GM19238 (cell line): ENCODE results near the gene TRAPPC3.
"Not testable (repeated sequence)": the region's sequence is repeated elsewhere in the genome, so short reads cannot be mapped to it uniquely, and the experiment has no call there.

Experiments used
- DNase-seq: peaks from one replicate; pipeline ENCODE4 v3.0.0; 2011; ENCODE audit warnings: low spot score; ENCODE audit not compliant: insufficient read length

Gene TRAPPC3

DNA sequence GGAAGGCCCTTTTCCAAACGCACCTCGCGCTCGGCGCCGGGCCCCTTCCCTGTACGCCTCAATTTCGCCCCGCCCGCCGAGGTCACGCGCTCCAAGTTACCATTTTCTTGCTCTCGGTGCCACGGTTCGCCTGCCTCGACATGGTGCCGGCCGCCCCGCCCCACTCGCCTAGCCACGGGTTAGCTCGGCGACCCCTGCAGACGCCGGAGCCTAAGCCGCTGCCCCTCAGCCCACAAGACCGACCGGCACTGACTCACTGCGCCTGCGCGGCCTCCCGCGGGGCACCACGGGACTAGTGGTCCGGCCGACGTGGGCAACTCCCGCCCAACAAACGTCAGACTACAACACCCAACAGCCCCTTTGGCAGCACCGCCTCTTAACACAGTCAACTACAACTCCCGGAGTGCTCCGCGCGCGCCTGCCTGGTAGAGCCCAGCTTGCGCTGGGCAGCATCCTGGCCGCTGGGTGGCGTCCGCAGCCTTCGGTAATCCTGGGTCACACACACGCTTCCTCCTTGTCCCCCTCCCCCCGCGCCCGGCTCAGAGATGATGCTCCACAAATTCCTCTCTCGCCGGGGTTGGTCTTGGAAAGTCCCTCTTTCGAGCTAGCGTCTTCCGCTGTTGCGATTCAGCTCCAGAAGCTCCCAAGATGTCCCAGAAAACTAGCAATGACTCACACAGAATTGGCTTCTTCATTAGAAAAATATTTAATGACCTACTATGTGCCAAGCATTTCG lies at the start of gene TRAPPC3:
TSS of gene TRAPPC3 (minus strand) at position 250 of the 736 bp plus-strand sequence. CDS start at position 142, 108 bp downstream.
- peak; percentile 97 for DNase-seq

DNA sequence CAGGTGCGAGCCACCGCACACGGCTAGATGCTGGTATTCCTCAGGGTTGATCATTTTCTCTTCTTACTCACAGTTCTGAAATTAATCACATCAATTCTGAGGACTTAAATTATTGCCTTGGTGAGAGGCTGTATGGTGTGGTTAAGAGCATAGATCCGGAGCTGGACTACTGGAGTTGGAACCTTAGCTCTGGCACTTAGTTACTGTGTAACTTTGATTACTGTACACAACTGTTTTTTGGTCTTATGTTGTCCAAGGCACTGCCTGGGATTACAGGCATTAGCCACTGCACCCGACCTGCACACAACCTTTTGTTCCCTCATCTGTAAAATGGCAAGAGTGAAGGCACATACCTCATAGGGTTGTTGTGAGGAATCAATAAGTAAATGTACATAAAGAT lies 49.4 kb upstream of the TRAPPC3 start:
- DNase-seq = no peak

DNA sequence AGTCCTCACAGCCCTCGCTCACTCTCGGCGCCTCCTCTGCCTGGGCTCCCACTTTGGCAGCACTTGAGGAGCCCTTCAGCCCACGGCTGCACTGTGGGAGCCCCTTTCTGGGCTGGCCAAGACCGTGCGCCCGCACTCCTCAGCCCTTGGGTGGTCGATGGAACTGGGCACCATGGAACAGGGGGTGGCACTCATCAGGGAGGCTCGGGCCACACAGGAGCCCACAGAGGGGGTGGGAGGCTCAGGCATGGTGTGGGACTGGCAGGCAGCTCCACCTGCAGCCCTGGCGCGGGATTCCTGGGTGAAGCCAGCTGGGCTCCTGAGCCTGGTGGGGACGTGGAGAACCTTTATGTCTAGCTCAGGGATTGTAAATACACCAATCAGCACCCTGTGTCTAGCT lies 47.5 kb upstream of the TRAPPC3 start:
- not testable (repeated sequence) for DNase-seq

DNA sequence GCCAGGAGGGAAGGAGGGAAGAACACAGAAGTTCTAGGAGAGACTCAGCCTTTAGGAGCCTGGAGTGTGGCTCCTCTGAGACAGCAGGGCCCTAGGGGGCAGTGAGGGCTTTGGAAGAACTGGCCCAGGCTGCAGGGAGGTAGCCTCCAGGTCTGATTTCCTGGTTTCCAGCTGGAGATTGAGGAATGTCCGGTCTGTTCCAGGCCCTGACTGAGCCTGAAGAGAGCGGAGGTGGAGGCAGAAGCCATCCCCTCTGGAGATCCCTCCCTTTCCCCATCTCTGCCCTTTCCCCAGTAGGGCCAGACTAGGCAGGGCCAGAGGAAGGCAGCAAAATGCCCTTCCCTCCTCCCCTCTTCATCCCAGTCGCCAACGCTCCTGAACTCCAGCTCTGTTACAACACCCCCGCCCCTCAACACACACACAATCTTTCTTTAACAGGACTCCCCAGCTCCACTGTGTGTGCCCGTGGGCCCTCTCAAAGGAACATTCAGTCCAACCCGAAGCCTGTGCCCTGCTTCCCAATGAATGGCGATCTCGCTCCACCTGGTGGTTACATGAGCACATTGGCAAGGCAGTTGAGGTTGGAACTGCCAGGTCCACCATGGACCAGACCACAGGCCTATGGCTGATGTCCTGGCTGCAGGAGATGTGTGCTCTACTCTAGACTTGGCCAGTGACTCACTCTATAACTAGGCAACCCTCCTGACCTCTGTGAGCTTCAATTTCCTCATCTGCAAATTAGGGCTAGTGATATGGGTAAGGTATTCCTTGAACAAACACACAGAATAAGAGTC lies 38.7 kb upstream of the TRAPPC3 start:
- DNase-seq = peak; percentile 75

DNA sequence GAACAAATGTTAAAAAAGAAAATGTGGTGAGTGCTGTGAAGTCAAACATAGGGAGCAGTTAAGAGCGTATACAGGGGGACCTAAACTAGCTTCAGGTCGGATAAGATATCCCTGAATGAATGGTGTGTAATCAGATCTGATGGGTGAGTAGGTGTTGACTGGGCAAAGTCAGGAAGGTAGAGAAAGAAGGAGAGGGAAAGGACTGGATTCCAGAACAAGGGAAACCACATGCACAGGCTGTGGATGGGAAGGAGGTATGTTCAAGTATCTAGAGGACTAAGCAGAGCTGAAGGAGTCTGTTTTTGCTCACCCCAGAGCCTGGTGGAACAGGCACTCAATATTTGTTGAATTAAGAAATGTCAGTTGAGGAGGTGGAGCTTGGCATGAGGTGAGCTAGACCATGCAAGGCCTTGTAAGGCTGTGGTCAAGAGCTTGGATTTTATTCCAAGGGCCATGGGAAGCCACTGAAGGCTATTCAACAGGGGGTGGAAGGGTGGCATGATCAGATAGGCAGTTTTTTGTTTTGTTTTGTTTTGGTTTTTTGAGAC lies 34.1 kb upstream of the TRAPPC3 start:
- no peak for DNase-seq

DNA sequence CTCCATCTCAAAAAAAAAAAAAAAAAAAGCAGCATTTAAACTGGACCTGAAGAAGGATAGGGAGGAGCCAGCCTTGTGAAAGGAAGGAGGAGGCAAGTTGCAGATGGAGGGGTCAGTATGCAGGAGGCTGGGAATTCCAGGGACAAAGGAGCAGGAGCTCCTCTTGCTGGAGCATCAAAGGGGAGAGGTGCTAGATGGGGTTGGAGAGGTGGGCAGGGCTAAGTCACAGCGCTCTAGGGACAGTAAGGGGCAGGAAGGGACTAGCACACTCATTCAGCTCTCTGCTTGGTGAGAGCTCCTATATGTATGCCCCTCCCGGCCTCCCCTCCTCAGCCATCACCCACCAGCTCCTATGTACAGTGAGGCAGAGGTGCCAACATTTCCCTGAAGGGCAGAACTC lies 33.4 kb upstream of the TRAPPC3 start:
- no peak for DNase-seq

DNA sequence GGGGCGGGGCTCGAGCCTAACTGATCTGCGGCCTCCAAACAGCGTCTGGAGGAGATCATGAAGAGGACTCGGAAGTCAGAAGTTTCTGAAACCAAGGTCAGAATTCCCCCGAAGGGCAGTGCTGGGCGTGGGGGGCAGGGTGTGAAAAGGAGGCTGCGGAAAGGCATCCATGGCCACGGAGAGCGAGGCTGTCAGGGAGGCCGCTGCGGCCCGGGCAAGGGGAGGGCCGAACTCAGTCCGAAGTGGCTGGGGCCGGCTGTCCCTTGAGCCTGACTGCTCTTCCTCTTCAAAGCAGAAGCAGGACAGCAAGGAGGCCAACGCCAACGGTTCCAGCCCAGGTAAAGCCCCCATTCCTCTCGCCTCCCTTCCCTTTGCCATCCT lies 29.9 kb upstream of the TRAPPC3 start:
- DNase-seq = no peak

DNA sequence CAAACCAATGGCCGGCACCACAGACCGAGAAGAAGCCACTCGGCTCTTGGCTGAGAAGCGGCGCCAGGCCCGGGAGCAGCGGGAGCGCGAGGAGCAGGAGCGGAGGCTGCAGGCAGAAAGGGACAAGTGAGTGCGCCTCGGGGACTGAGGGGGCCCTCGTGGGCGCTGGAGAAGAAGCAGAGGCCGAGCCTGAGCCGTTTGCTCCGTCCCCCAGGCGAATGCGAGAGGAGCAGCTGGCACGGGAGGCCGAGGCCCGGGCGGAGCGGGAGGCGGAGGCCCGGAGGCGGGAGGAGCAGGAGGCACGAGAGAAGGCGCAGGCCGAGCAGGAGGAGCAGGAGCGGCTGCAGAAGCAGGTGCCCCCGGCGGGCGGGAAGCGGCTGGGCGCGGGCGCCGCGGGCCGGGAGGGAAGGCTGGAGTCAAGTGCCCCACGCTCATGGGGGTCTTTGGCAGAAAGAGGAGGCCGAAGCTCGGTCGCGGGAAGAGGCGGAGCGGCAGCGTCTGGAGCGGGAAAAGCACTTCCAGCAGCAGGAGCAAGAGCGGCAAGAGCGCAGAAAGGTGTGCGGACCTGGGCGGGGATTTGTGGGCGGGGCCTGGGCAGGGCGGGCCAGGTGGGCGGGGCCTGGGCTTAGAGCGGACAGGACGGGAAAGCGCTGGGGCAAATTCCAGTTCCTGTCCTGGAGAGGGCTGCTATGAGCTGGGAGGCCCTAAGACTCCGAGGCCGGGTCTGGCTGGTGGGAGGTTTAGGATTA lies 29.4 kb upstream of the TRAPPC3 start:
- DNase-seq = no peak

DNA sequence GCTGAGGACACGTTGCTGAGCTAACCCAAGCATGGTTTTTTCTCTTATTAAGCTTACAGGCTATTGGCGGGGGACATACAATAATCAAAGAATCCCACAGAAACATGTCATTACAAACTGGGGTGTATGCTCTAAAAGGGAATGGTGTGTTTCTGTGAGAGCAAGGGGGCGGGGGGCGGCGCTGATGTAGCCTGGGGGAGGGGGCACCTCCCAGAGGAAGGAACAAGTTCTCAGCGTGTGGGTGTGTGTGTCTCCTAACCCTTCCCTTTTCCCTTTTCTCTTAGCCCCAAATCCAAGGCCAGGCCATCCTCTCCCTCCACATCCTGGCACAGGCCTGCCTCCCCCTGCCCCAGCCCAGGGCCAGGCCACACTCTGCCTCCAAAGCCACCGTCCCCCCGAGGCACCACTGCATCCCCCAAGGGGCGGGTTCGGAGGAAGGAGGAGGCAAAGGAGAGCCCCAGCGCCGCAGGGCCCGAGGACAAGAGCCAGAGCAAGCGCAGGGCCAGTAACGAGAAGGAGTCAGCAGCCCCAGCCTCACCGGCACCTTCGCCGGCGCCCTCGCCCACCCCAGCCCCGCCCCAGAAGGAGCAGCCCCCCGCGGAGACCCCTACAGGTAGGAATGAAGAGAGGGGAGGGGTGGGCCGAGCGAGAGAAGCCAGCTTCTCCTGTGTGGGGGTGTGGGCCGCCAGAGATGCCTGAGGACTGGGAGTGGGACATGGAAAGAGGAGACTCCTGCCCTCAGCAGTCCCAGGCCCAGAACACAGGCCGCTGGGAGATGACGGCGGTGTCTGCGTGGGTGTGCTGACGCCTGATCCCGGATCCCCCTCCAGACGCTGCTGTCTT lies 28.5 kb upstream of the TRAPPC3 start:
- DNase-seq = no peak

DNA sequence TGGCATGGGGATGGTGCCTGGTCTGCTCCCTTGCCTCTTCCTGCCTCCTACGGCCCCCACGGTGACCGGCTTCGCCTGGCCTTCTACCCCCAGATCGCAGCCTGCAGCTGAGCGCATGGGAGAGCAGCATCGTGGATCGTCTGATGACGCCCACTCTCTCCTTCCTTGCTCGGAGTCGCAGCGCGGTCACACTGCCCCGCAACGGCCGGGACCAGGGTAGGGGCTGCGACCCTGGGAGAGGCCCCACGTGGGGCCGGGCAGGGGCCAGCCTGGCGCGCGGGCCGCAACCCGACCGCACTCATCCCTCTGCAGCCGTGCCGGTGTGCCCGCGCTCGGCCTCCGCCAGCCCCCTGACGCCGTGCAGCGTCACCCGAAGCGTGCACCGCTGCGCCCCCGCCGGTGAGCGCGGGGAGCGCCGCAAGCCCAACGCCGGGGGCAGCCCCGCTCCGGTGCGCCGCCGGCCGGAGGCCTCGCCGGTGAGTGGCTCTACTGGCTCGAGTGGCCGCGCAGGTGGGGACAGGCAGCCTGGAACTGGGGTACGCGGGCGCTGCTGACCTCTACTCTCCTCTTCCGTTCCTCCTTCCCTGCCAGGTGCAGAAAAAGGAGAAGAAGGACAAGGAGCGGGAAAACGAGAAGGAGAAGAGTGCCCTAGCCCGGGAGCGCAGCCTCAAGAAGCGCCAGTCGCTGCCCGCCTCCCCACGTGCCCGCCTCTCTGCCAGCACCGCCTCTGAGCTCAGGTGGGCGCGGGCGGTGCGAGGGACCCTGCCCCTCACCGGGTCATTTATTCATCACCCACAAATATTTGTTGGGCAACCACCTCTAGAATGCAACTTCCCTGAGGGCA lies 27.0 kb upstream of the TRAPPC3 start:
- DNase-seq = no peak

DNA sequence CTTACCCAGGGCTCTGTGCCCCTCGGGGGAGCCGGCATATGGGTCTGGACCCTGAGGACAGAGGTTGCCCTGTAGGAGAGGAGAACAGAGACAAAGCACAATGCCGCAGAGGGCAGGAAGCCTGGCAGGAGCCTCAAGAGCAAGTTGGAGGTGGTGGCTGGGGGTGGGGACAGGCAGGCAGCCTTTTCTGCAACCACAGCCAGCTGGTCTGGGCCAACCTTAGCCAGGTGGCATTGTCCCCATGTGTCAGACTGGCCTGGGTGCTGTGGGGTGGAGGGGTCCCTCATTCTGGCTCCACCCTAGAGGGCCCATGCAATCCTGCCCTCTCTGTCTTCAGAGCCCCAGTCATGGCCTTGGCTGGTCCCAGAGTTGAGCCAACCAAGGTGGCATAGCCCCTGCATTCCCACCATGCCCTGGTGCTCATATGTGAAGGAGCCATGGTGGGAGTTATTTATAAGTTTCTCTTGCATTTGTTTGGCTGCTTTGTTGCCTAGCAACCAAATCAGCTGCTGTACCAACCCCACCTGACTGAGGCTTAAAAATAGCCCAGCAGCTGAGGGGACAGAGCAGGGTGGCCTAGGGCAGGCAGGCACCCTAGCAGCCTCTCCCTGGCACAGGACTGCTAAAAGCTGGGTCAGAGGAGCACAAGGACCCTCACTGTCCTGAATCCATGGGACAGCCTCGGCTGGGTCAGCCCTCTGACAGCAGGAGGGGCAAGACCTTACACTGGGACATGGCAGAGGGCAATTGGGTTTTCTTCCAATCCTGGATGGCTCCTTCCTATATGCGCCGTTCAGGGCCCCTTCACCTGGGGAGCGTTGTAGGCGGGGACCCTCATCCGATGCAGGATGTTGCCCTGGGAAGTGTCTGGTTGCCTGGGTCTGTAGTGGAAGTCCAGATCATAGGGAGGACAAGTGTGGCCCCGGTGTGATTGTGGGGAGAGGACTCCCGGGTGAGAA lies 26.1 kb upstream of the TRAPPC3 start:
- DNase-seq = no peak

DNA sequence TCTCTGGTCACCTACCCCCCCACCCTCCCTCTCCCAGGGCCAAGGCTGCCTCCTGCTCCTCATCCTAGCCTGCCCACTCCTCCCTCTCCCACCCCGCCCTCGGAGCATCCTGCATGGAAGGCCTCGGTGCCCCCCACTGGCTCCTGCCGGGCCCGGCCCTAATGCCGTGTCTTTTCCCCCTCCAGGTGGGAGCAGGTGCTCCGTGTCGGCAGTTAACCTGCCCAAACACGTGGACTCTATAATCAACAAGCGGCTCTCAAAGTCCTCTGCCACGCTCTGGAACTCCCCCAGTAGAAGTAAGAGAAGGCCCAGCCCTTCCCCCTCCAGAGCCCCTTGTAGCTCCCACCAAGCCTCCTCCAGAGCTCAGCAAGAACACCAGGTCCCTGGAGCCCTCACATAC lies 25.4 kb upstream of the TRAPPC3 start:
- no peak for DNase-seq

DNA sequence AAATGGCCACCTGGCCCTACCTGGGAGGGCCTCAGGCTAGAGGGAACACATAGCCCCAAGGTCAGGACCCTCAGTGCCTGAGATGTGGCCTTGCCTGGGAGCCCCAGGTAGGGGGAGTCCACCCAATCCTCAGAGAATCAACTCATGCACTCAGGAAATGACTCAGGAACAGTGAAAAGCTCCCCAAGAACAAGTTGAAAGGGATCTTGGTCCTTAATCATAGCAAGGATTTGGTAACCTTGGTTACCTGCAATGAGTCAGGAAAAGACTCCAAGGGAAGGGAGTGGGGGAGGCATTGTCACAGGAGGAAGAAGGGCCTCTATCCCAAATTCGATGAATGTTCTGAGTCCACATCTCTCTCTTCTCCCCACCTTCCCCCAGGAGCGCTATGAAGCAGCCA lies 23.7 kb upstream of the TRAPPC3 start:
- DNase-seq = no peak

DNA sequence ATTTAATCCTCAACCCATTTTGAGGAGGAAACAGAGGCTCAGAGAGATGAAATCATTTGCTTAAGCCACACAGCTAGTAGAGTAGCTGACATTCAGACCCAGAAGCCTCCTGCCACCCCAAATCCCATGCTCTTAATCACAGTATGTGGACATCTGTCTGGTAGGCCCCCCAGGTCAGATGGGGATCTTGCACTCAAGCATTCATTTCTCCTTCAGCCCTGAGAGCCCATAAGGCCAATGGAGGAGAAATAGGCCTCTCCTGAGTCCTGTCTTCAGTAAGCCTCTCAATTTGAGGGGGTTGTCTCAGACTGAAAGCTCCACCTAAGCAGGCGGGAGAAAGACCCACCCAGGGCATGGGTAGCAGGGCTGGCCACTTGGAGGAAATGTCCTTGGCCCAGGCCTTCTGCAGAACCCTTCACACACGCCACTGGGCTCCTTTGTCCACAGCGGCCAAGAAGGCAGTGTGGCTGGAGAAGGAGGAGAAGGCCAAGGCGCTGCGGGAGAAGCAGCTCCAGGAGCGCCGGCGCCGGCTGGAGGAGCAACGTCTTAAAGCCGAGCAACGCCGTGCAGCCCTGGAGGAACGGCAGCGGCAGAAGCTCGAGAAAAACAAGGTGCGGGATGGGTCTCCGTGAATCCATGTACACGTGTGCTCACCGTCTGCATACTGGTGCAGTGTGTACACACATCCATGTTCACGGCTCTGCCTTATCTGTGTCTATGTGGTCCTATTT lies 22.9 kb upstream of the TRAPPC3 start:
- DNase-seq = no peak

DNA sequence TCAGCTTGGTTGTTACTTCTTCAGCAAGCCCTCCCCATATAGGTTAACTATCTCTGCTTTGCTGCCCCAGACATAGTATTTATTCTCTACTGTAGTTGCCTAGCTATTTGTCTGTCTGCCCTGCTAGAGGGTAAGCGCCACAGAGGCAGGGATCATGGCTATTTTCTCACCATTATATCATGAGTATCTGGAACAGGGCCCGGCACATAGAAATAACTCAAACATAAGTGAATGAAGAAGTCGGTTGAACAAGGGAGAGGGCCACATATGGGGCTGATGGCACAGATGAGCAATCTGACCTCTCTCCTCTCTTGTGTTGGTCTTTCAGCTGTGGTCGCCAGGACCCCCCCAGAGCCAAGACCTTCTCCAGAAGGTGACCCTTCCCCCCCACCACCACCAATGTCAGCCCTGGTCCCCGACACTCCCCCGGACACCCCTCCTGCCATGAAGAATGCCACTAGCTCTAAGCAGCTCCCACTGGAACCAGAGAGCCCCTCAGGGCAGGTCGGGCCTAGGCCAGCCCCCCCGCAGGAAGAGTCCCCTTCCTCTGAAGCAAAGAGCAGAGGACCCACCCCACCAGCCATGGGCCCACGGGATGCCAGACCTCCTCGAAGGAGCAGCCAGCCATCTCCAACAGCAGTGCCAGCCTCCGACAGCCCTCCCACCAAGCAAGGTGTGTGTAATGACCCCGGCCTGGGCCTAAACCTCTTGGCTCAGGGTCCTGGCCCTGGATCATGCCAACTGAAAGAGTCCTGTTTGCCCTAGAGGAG lies 21.5 kb upstream of the TRAPPC3 start:
- no peak for DNase-seq

DNA sequence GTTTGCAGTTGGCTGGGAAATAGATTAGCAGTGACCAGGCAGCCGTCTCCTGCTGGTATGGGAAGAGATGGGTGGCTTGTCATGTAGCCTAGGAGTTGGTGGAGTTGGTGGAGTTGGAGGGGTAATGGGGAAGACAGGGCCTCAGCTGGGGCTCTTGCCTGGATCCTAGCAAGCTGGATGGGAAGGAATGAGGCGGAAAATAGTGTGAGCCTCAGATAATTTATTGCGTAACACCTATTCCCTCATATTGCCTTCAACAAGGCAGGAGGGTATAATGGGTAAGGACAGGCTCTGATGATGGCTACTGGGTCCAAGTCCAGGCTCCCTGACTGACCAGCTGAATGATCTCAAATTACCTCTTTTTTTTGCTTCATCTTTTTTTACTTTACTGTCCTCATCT lies 19.2 kb upstream of the TRAPPC3 start:
- no peak for DNase-seq
